Germinal center (tissue), 1 donor: ENCODE results near the gene PPP1R12C.

Source experiments
- DNase-seq: peaks from one replicate; pipeline ENCODE4 v3.0.0; 2012; ENCODE audit warnings: mixed read lengths, low spot score

Gene PPP1R12C

GRCh38 chr19:55044771-55045716, 72.4 kb downstream of the PPP1R12C start:
- no peak for DNase-seq

- DNase-seq, result no peak
Observed at GRCh38 chr19:55044286-55044685, 73.2 kb downstream of the PPP1R12C start.

- DNase-seq, result no peak
Observed at GRCh38 chr19:55042688-55043087, 74.7 kb downstream of the PPP1R12C start.

- no peak for DNase-seq
Observed at GRCh38 chr19:55042344-55042678, 75.1 kb downstream of the PPP1R12C start.

GRCh38 chr19:55041627-55042343, 75.7 kb downstream of the PPP1R12C start:
- no peak for DNase-seq

- no peak for DNase-seq
Observed at GRCh38 chr19:55041244-55041626, 76.2 kb downstream of the PPP1R12C start.
